Measurements from ENCODE around the gene SDC1.

- TF ChIP-seq CTCF (IDR thresholded peaks at IDR 0.05), result no peak
- no peak for TF ChIP-seq POLR2A (IDR thresholded peaks at IDR 0.05)
These were observed 9.5 kb downstream of the SDC1 start for GRCh38 chr2:20215183-20216040.
